ENCODE data around the gene SS18L1. TPM values are rescaled to one million over a fixed set of nuclear protein-coding genes. Genes with fewer than 3 reads are reported as not detected.

Gene SS18L1
- total and polyA plus RNA-seq, 10 of the 15 experiments (the other 5 are each of a cell fraction or from before 2014, with no cell fraction given) = 1.8 to 20.0 (median 6.6) TPM

- TF ChIP-seq SKIL (IDR thresholded peaks at IDR 0.05; ENCODE audit: low read depth, poor library complexity, severe bottlenecking) (no peak), POLR2A (IDR thresholded peaks at IDR 0.05; ENCODE audit: low read depth, low read length) (no peak)
Measured at GRCh38 chr20:62128502-62128901, 15.1 kb upstream of the SS18L1 start (continued).

- no peak overlapping the region for H3K27ac ChIP-seq (ENCODE audit: control insufficient read depth, insufficient read depth)
- H3K4me1 ChIP-seq (ENCODE audit: control insufficient read depth, insufficient read depth, low read length) = no peaks in the 10 kb centered on the region; the same call in 1 of the 2 replicates
- DNase-seq (ENCODE audit: low read depth, low spot score) (no peak), ATAC-seq (no peak), FAIRE-seq (no peak)
- intact Hi-C loops (cut with micrococcal nuclease; ENCODE audit: unreplicated experiment) (loop anchor here (10.0 kb wide), 2 partner anchors 55 to 255 kb away; partner anchors contain the start of genes MTG2 and RPS21), in situ Hi-C loops (cut with MboI) (loop anchor here (5.0 kb wide), 1 partner anchor 118 kb away; no protein-coding TSS in a partner anchor)
- no peak overlapping the region for H3K4me3 ChIP-seq
- H3K36me3 ChIP-seq (ENCODE audit: control insufficient read depth in 2 of 2, insufficient read depth in 2 of 2, low read length in 1 of 2) = peaks cover 32% of the 10 kb centered on the region in 2 experiments
- ChIA-PET RAD21 (ENCODE audit: unreplicated experiment) (interaction anchor here (1.4 kb wide), 1 partner anchor 120 kb away, joined by 3 read pairs; no protein-coding TSS in a partner anchor), SMC1A (ENCODE audit: uncharacterized antibody, unreplicated experiment) (no interaction called here), POLR2A (no interaction called here), CTCF (interaction anchor here (0.9 to 1.6 kb wide), 3 partner anchors 8 to 143 kb away, joined by 3 read pairs; no protein-coding TSS in a partner anchor)
- no peaks in the 10 kb centered on the region for H4K20me1 ChIP-seq (ENCODE audit: control insufficient read depth, insufficient read depth)
- H3K9me3 ChIP-seq (replicated peaks; ENCODE audit: control insufficient read depth, insufficient read depth, low read length) = no peaks in the 10 kb centered on the region
- TF ChIP-seq POLR2AphosphoS2 (IDR thresholded peaks at IDR 0.05; ENCODE audit: low read depth, low read length) = no peak
- no peak for TF ChIP-seq SREBF2 (IDR thresholded peaks at IDR 0.05; ENCODE audit: low read length)
- TF ChIP-seq BCL3 (IDR thresholded peaks at IDR 0.05; ENCODE audit: borderline replicate concordance, insufficient read depth, low read depth, low read length, poor library complexity, severe bottlenecking) = no peak
- TF ChIP-seq CBFB (IDR thresholded peaks at IDR 0.05; ENCODE audit: low read depth) = no peak
- TF ChIP-seq SMAD1 (IDR thresholded peaks at IDR 0.05; ENCODE audit: low read depth, partially characterized antibody) = no peak
- TF ChIP-seq YY1 (IDR thresholded peaks at IDR 0.05; ENCODE audit: low read depth, low read length) = no peak
- no peak for TF ChIP-seq NFYB (IDR thresholded peaks at IDR 0.05; ENCODE audit: insufficient read depth, low read depth, low read length)
- BruUV-seq (replicated peaks) = no TSS peak
- no peaks in the 10 kb centered on the region for H3K27me3 ChIP-seq (replicated peaks in 1 of 2; ENCODE audit: control insufficient read depth in 2 of 2, insufficient read depth in 2 of 2, low read length in 1 of 2)
- 32% methylated on average over 20 of the region's 20 CpGs for WGBS (ENCODE audit: insufficient coverage, insufficient replicate concordance, low lambda C conversion rate, missing lambda C conversion rate)
- no peak overlapping the region for H3K4me2 ChIP-seq (ENCODE audit: control insufficient read depth, insufficient read depth)
- H3K9ac ChIP-seq (ENCODE audit: control insufficient read depth, insufficient read depth, low read length) = no peak overlapping the region
- H2AFZ ChIP-seq (ENCODE audit: control insufficient read depth, low read depth, low read length) = no peak overlapping the region
- H3K79me2 ChIP-seq (ENCODE audit: control insufficient read depth, insufficient read depth, low read length) = peaks cover 4% of the 10 kb centered on the region
Measured at GRCh38 chr20:62129731-62130531, 13.6 kb upstream of the SS18L1 start.
